Tibial artery (tissue), 4 donors: ENCODE data around the gene RAB40AL.
A peak's percentile ranks its signal among the peaks of the same experiment; 100 is the strongest.

ENCODE experiments used
- DNase-seq, 2 donors: peaks; one replicate each; pipeline ENCODE4 v3.0.0-alpha.2; 2019
- H3K27ac ChIP-seq, 2 donors: fragments of 200-600 bp; sonication (generic) in 1 of 2; 1 replicate in 1 of 2; 2 replicates in 1 of 2; pipeline ENCODE4 v1.5.1; 2018 to 2019; ENCODE audit warnings: mild to moderate bottlenecking in 1 of 2
- H3K27me3 ChIP-seq, 2 donors: fragments of 200-600 bp; sonication (generic) in 1 of 2; one replicate each; pipeline versions ENCODE4 v1.5.1 to v1.6.0; 2016 to 2019
- H3K36me3 ChIP-seq, 3 donors: fragments of 200-600 bp; sonication (generic) in 2 of 3; one replicate each; pipeline ENCODE4 v1.5.1; 2016 to 2019; ENCODE audit warnings: mild to moderate bottlenecking in 2 of 3
- H3K4me1 ChIP-seq, 4 donors: fragments of 200-600 bp; sonication (generic) in 2 of 4; 1 replicate in 3 of 4; 2 replicates in 1 of 4; pipeline ENCODE4 v1.5.1; 2016 to 2019
- H3K4me3 ChIP-seq, 2 donors: fragments of 200-600 bp; sonication (generic) in 1 of 2; 1 replicate in 1 of 2; 2 replicates in 1 of 2; pipeline ENCODE4 v1.5.1; 2018 to 2019; ENCODE audit warnings: mild to moderate bottlenecking in 2 of 2
- H3K9me3 ChIP-seq, 3 donors: fragments of 200-600 bp; sonication (generic) in 1 of 3; one replicate each; pipeline ENCODE4 v1.5.1; 2016 to 2019
- CTCF ChIP-seq, 2 experiments: fragments of 200-600 bp in 1 of 2; fragments of 450-650 bp in 1 of 2; IDR thresholded peaks; one replicate each; pipeline ENCODE4 v1.5.1; 2017 to 2019; ENCODE audit warnings: antibody characterized with exemption in 2 of 2, mild to moderate bottlenecking in 1 of 2, moderate library complexity in 1 of 2
- intact Hi-C: fragments of 100-400 bp; cut with DNase I; formaldehyde crosslinking; loops from one replicate; pipeline ENCODE4 v1.15.0; 2023; ENCODE audit warnings: low total_unique reads

Gene RAB40AL

GRCh38 chrX:102934624-102935023 is 2.4 kb upstream of the RAB40AL start:
- no peak overlapping the region for H3K4me3 ChIP-seq
- no peaks in the 10 kb centered on the region for H3K4me1 ChIP-seq
- no peaks in the 10 kb centered on the region for H3K9me3 ChIP-seq
- H3K27me3 ChIP-seq = no peaks in the 10 kb centered on the region
- DNase-seq = peak in 1 of 2 donors; percentile 20
- H3K27ac ChIP-seq = no peak overlapping the region
- H3K36me3 ChIP-seq = no peaks in the 10 kb centered on the region
- intact Hi-C loops = no loop called here
- TF ChIP-seq CTCF (IDR thresholded peaks at IDR 0.05) = peak; percentile 34 to 47

- Histone ChIP-seq H3K36me3 (no peaks in the 10 kb centered on the region), H3K4me3 (peak overlapping the region in 1 of 2 donors; percentile 20), H3K9me3 (no peaks in the 10 kb centered on the region), H3K4me1 (no peaks in the 10 kb centered on the region), H3K27me3 (no peaks in the 10 kb centered on the region), H3K27ac (no peak overlapping the region)
- intact Hi-C loops = loop anchor here (5.0 kb wide), 2 partner anchors 206 to 226 kb away; no protein-coding TSS in a partner anchor
- DNase-seq = peak in 1 of 2 donors; percentile 35
- peak; percentile 23 to 51 for TF ChIP-seq CTCF (IDR thresholded peaks at IDR 0.05)
These were observed 14.1 kb downstream of the RAB40AL start for GRCh38 chrX:102950908-102951866.

- no peaks in the 10 kb centered on the region for H3K36me3 ChIP-seq
- intact Hi-C loops = no loop called here
- H3K4me3 ChIP-seq = no peak overlapping the region
- H3K9me3 ChIP-seq = no peaks in the 10 kb centered on the region
- no peaks in the 10 kb centered on the region for H3K27me3 ChIP-seq
- DNase-seq = no peak
- H3K4me1 ChIP-seq = no peaks in the 10 kb centered on the region
- no peak overlapping the region for H3K27ac ChIP-seq
- no peak for TF ChIP-seq CTCF (IDR thresholded peaks at IDR 0.05)
These were observed 20.7 kb downstream of the RAB40AL start for GRCh38 chrX:102957751-102958150.

GRCh38 chrX:102958794-102959193 is 21.7 kb downstream of the RAB40AL start:
- no peak overlapping the region for H3K27ac ChIP-seq
- no peak for TF ChIP-seq CTCF (IDR thresholded peaks at IDR 0.05)
- no peak overlapping the region for H3K4me3 ChIP-seq
- H3K27me3 ChIP-seq = no peaks in the 10 kb centered on the region
- no peaks in the 10 kb centered on the region for H3K36me3 ChIP-seq
- no peaks in the 10 kb centered on the region for H3K4me1 ChIP-seq
- no peaks in the 10 kb centered on the region for H3K9me3 ChIP-seq
- no peak for DNase-seq
- intact Hi-C loops = no loop called here

- no peaks in the 10 kb centered on the region for H3K27me3 ChIP-seq
- H3K27ac ChIP-seq = no peak overlapping the region
- no peak for DNase-seq
- no peak overlapping the region for H3K4me3 ChIP-seq
- no peak for TF ChIP-seq CTCF (IDR thresholded peaks at IDR 0.05)
- intact Hi-C loops = no loop called here
- H3K36me3 ChIP-seq = no peaks in the 10 kb centered on the region
- H3K4me1 ChIP-seq = no peaks in the 10 kb centered on the region
- H3K9me3 ChIP-seq = no peaks in the 10 kb centered on the region
These were observed 22.4 kb downstream of the RAB40AL start for GRCh38 chrX:102959471-102959870.
